Right renal cortex interstitium (tissue), 3 donors: ENCODE data around the gene DBR1. TPM values are rescaled to one million over a fixed set of nuclear protein-coding genes. Genes with fewer than 3 reads are reported as not detected.

Experiments used
- DNase-seq, 3 donors: peaks; one replicate each; pipeline ENCODE4 v3.0.0-alpha.2; 2013; ENCODE audit warnings: low read depth in 3 of 3, low spot score in 2 of 3
- polyA plus RNA-seq, 3 donors: library from polyadenylated mRNA; unstranded; fragments of 120-200 nt; gene quantifications; one replicate each; pipeline ENCODE4 v1.2.1, GENCODE V29; 2013; ENCODE audit not compliant: insufficient read length in 3 of 3

Gene DBR1
- polyA plus RNA-seq, 3 donors, result 19.9 to 21.8 (median 20.1) TPM

GRCh38 chr3:138125548-138126221, 49.0 kb downstream of the DBR1 start:
- DNase-seq, result no peak

- no peak for DNase-seq
These were observed 49.9 kb downstream of the DBR1 start for GRCh38 chr3:138124706-138125355.

GRCh38 chr3:138124188-138124587, 50.5 kb downstream of the DBR1 start:
- DNase-seq, result no peak

- DNase-seq, result no peak
These were observed 55.3 kb downstream of the DBR1 start for GRCh38 chr3:138119423-138119766.

GRCh38 chr3:138118612-138119422, 55.9 kb downstream of the DBR1 start:
- peak in 1 of 3 donors; percentile 55 for DNase-seq

GRCh38 chr3:138114988-138115971, 59.4 kb downstream of the DBR1 start, which contains the start of gene DZIP1L:
Gene DZIP1L, minus strand, starts transcription at chr3:138115608. Its CDS starts 11,637 bp downstream, at chr3:138103971.
- peak in 2 of 3 donors; percentile 58 to 61 for DNase-seq

GRCh38 chr3:138114431-138114918, 60.2 kb downstream of the DBR1 start:
- DNase-seq, result no peak

- DNase-seq, result peak in 2 of 3 donors; percentile 51 to 65
These were observed 61.4 kb downstream of the DBR1 start for GRCh38 chr3:138113326-138113725.

GRCh38 chr3:138112362-138112761, 62.4 kb downstream of the DBR1 start:
- no peak for DNase-seq

Other genes starting within 250 kb of the DBR1 start
- gene CLDN18, start 164.8 kb downstream of the DBR1 start, polyA plus RNA-seq, result under 1 TPM; 0.71 to 0.79 (median 0.78) TPM
- 10 to 100 TPM; 12.7 to 14.9 (median 13.3) TPM for gene DZIP1L, start 59.3 kb downstream of the DBR1 start, polyA plus RNA-seq
- 1 to 10 TPM in 1 of 3 donors, under 1 TPM in 2; 0.83 to 1.4 (median 0.96) TPM for gene A4GNT, start 42.5 kb downstream of the DBR1 start, polyA plus RNA-seq
- gene ARMC8, start 12.4 kb upstream of the DBR1 start, polyA plus RNA-seq, result 10 to 100 TPM; 55.9 to 58.6 (median 57.9) TPM
- 1 to 10 TPM; 2.0 to 2.7 (median 2.4) TPM for gene NME9, start 154.9 kb upstream of the DBR1 start, polyA plus RNA-seq
- gene MRAS, start 173.7 kb upstream of the DBR1 start, polyA plus RNA-seq, result 10 to 100 TPM; 31.3 to 34.6 (median 31.9) TPM